ENCODE results near the gene LDLR.
A peak's percentile ranks its signal among the peaks of the same experiment; 100 is the strongest.
"Not testable (repeated sequence)": the region's sequence is repeated elsewhere in the genome, so short reads cannot be mapped to it uniquely, and the experiment has no call there.

Gene LDLR

GRCh38 chr19:11115895-11116446, 26.7 kb downstream of the LDLR start:
- Histone ChIP-seq H3K9me3 (ENCODE audit: control insufficient read depth in 2 of 2, low read length in 2 of 2) (no peaks in the 10 kb centered on the region), H3K27me3 (ENCODE audit: control insufficient read depth in 2 of 2, insufficient read depth in 2 of 2, low read length in 2 of 2) (no peaks in the 10 kb centered on the region), H3K27ac (ENCODE audit: low read depth in 2 of 2, low read length in 2 of 2) (no peak overlapping the region), H3K36me3 (ENCODE audit: control insufficient read depth in 2 of 2, insufficient read depth in 2 of 2, low read length in 2 of 2) (peaks cover 61% of the 10 kb centered on the region in 2 donors), H3K4me1 (ENCODE audit: control insufficient read depth in 2 of 2, insufficient read depth in 2 of 2, low read length in 2 of 2) (no peaks in the 10 kb centered on the region), H3K9ac (ENCODE audit: low read depth in 1 of 2, low read length in 2 of 2) (no peak overlapping the region), H3K4me3 (ENCODE audit: low read length in 2 of 2) (no peak overlapping the region)

DNA sequence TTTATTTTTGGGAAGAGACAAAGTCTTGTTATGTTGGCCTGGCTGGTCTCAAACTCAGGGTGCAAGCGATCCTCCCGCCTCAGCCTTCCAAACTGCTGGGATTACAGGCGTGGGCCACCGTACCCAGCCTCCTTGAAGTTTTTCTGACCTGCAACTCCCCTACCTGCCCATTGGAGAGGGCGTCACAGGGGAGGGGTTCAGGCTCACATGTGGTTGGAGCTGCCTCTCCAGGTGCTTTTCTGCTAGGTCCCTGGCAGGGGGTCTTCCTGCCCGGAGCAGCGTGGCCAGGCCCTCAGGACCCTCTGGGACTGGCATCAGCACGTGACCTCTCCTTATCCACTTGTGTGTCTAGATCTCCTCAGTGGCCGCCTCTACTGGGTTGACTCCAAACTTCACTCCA, 27.2 kb downstream of the LDLR start:
- peaks cover 57 to 58% of the 10 kb centered on the region in 2 donors for H3K36me3 ChIP-seq (ENCODE audit: control insufficient read depth in 2 of 2, insufficient read depth in 2 of 2, low read length in 2 of 2)
- no peak overlapping the region for H3K4me3 ChIP-seq (ENCODE audit: low read length in 2 of 2)

GRCh38 chr19:11121963-11122362, 32.7 kb downstream of the LDLR start:
- H3K36me3 ChIP-seq (ENCODE audit: control insufficient read depth in 2 of 2, insufficient read depth in 2 of 2, low read length in 2 of 2), result peaks cover 37 to 38% of the 10 kb centered on the region in 2 donors
- H3K4me3 ChIP-seq (ENCODE audit: low read length in 2 of 2); H3K4me1 ChIP-seq (ENCODE audit: control insufficient read depth in 2 of 2, insufficient read depth in 2 of 2, low read length in 2 of 2); H3K27me3 ChIP-seq (ENCODE audit: control insufficient read depth in 2 of 2, insufficient read depth in 2 of 2, low read length in 2 of 2); H3K27ac ChIP-seq (ENCODE audit: low read depth in 2 of 2, low read length in 2 of 2); H3K9me3 ChIP-seq (ENCODE audit: control insufficient read depth in 2 of 2, low read length in 2 of 2); H3K9ac ChIP-seq (ENCODE audit: low read depth in 1 of 2, low read length in 2 of 2): not testable (repeated sequence)

More for the DNA sequence above, 27.2 kb downstream of the LDLR start:
- H3K4me1 ChIP-seq (ENCODE audit: control insufficient read depth in 2 of 2, insufficient read depth in 2 of 2, low read length in 2 of 2), result no peaks in the 10 kb centered on the region
- no peaks in the 10 kb centered on the region for H3K27me3 ChIP-seq (ENCODE audit: control insufficient read depth in 2 of 2, insufficient read depth in 2 of 2, low read length in 2 of 2)
- H3K9ac ChIP-seq (ENCODE audit: low read depth in 1 of 2, low read length in 2 of 2), result no peak overlapping the region
- no peak overlapping the region for H3K27ac ChIP-seq (ENCODE audit: low read depth in 2 of 2, low read length in 2 of 2)
- no peaks in the 10 kb centered on the region for H3K9me3 ChIP-seq (ENCODE audit: control insufficient read depth in 2 of 2, low read length in 2 of 2)

- Histone ChIP-seq H3K4me1 (ENCODE audit: control insufficient read depth in 2 of 2, insufficient read depth in 2 of 2, low read length in 2 of 2) (no peaks in the 10 kb centered on the region), H3K27me3 (ENCODE audit: control insufficient read depth in 2 of 2, insufficient read depth in 2 of 2, low read length in 2 of 2) (no peaks in the 10 kb centered on the region), H3K4me3 (ENCODE audit: low read length in 2 of 2) (no peak overlapping the region), H3K36me3 (ENCODE audit: control insufficient read depth in 2 of 2, insufficient read depth in 2 of 2, low read length in 2 of 2) (peaks cover 33 to 38% of the 10 kb centered on the region in 2 donors), H3K9me3 (ENCODE audit: control insufficient read depth in 2 of 2, low read length in 2 of 2) (no peaks in the 10 kb centered on the region), H3K27ac (ENCODE audit: low read depth in 2 of 2, low read length in 2 of 2) (no peak overlapping the region), H3K9ac (ENCODE audit: low read depth in 1 of 2, low read length in 2 of 2) (no peak overlapping the region)
Measured at GRCh38 chr19:11123114-11123513, 33.9 kb downstream of the LDLR start.

DNA sequence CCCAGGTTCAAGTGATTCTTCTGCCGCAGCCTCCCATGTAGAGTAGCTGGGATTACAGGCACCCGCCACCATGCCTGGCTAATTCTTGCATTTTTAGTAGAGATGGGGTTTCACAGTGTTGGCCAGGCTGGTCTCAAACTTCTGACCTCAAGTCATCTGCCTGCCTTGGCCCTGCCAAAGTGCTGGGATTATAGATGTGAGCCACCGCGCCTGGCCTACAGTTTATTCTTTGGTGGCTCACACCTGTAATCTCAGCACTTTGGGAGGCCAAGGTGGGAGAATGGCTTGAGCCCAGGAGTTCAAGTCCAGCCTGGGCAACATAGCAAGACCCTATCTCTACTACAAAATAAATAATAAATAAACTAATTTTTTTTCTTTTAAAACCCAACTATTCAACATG, 34.9 kb downstream of the LDLR start:
- H3K9me3 ChIP-seq (ENCODE audit: control insufficient read depth in 2 of 2, low read length in 2 of 2); H3K27ac ChIP-seq (ENCODE audit: low read depth in 2 of 2, low read length in 2 of 2); H3K9ac ChIP-seq (ENCODE audit: low read depth in 1 of 2, low read length in 2 of 2); H3K27me3 ChIP-seq (ENCODE audit: control insufficient read depth in 2 of 2, insufficient read depth in 2 of 2, low read length in 2 of 2); H3K4me1 ChIP-seq (ENCODE audit: control insufficient read depth in 2 of 2, insufficient read depth in 2 of 2, low read length in 2 of 2); H3K4me3 ChIP-seq (ENCODE audit: low read length in 2 of 2): not testable (repeated sequence)
- peaks cover 34 to 35% of the 10 kb centered on the region in 2 donors for H3K36me3 ChIP-seq (ENCODE audit: control insufficient read depth in 2 of 2, insufficient read depth in 2 of 2, low read length in 2 of 2)

DNA sequence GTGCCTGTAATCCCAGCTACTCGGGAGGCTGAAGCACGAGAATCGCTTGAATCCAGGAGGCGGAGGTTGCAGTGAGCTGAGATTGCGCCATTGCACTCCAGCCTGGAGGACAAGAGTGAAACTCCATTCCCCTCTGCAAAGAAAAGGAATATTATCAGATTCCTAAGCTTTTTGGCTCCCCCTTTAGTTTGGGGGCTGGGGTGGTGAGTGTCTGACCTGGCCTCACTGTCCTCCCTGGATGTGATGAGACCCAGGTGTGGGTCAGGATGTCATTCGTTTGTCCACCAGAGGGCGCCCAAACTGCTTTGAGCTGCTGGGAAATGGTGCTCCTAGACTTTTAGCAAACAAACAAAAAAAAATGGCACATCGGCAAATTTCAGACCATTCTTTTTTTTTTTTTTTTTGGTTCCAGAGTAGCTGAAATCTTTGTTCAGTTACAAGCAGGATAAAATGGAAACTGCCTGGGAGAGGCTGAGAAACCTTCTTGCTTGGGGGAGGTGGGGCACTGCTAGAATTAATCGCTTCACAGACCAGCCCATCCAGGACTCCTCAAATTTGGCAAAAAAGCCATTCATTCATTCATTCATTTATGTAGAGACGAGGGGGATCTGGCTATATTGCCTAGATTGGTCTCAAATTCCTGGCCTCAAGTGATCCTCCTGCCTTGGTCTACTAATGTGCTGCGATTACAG, 36.9 kb downstream of the LDLR start:
- Histone ChIP-seq H3K4me3 (ENCODE audit: low read length in 2 of 2) (no peak overlapping the region), H3K36me3 (ENCODE audit: control insufficient read depth in 2 of 2, insufficient read depth in 2 of 2, low read length in 2 of 2) (peaks cover 35 to 36% of the 10 kb centered on the region in 2 donors), H3K4me1 (ENCODE audit: control insufficient read depth in 2 of 2, insufficient read depth in 2 of 2, low read length in 2 of 2) (peaks cover 3% of the 10 kb centered on the region in 2 donors), H3K9ac (ENCODE audit: low read depth in 1 of 2, low read length in 2 of 2) (no peak overlapping the region), H3K27me3 (ENCODE audit: control insufficient read depth in 2 of 2, insufficient read depth in 2 of 2, low read length in 2 of 2) (no peaks in the 10 kb centered on the region), H3K27ac (ENCODE audit: low read depth in 2 of 2, low read length in 2 of 2) (no peak overlapping the region), H3K9me3 (ENCODE audit: control insufficient read depth in 2 of 2, low read length in 2 of 2) (no peaks in the 10 kb centered on the region)

GRCh38 chr19:11127905-11128304, 38.6 kb downstream of the LDLR start:
- H3K4me1 ChIP-seq (ENCODE audit: control insufficient read depth in 2 of 2, insufficient read depth in 2 of 2, low read length in 2 of 2), result peaks cover 3% of the 10 kb centered on the region in 2 donors
- H3K36me3 ChIP-seq (ENCODE audit: control insufficient read depth in 2 of 2, insufficient read depth in 2 of 2, low read length in 2 of 2), result peaks cover 43 to 49% of the 10 kb centered on the region in 2 donors
- H3K4me3 ChIP-seq (ENCODE audit: low read length in 2 of 2), result no peak overlapping the region
- no peaks in the 10 kb centered on the region for H3K9me3 ChIP-seq (ENCODE audit: control insufficient read depth in 2 of 2, low read length in 2 of 2)
- no peak overlapping the region for H3K27ac ChIP-seq (ENCODE audit: low read depth in 2 of 2, low read length in 2 of 2)
- H3K9ac ChIP-seq (ENCODE audit: low read depth in 1 of 2, low read length in 2 of 2), result no peak overlapping the region
- no peaks in the 10 kb centered on the region for H3K27me3 ChIP-seq (ENCODE audit: control insufficient read depth in 2 of 2, insufficient read depth in 2 of 2, low read length in 2 of 2)

DNA sequence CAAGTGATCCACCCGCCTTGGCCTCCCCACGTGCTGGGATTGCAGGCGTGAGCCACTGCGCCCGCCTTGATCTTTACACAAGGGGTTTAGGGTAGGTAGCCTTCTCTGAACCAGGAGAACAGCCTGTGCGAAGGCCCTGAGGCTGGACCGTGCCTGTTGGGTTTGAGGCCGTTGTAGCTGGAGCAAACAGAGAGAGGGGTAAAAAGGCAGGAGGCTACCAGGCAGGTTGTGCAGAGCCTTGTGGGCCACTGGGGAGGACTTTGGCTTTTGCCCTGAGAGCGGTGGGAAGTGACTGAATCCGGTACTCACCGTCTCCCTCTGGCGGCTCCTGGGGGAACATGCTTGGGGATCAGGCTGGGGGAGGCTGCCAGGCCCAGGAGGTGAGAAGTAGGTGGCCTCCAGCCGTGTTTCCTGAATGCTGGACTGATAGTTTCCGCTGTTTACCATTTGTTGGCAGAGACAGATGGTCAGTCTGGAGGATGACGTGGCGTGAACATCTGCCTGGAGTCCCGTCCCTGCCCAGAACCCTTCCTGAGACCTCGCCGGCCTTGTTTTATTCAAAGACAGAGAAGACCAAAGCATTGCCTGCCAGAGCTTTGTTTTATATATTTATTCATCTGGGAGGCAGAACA, 41.7 kb downstream of the LDLR start:
- Histone ChIP-seq H3K4me1 (ENCODE audit: control insufficient read depth in 2 of 2, insufficient read depth in 2 of 2, low read length in 2 of 2) (peaks cover 3% of the 10 kb centered on the region in 2 donors), H3K36me3 (ENCODE audit: control insufficient read depth in 2 of 2, insufficient read depth in 2 of 2, low read length in 2 of 2) (peaks cover 37 to 42% of the 10 kb centered on the region in 2 donors), H3K9ac (ENCODE audit: low read depth in 1 of 2, low read length in 2 of 2) (peak overlapping the region in 1 of 2 donors; percentile 24), H3K27ac (ENCODE audit: low read depth in 2 of 2, low read length in 2 of 2) (peak overlapping the region in 1 of 2 donors; percentile 52), H3K4me3 (ENCODE audit: low read length in 2 of 2) (no peak overlapping the region), H3K9me3 (ENCODE audit: control insufficient read depth in 2 of 2, low read length in 2 of 2) (no peaks in the 10 kb centered on the region), H3K27me3 (ENCODE audit: control insufficient read depth in 2 of 2, insufficient read depth in 2 of 2, low read length in 2 of 2) (no peaks in the 10 kb centered on the region)

DNA sequence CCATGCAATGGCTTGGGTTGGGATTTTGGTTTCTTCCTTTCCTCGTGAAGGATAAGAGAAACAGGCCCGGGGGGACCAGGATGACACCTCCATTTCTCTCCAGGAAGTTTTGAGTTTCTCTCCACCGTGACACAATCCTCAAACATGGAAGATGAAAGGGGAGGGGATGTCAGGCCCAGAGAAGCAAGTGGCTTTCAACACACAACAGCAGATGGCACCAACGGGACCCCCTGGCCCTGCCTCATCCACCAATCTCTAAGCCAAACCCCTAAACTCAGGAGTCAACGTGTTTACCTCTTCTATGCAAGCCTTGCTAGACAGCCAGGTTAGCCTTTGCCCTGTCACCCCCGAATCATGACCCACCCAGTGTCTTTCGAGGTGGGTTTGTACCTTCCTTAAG, 42.2 kb downstream of the LDLR start:
- Histone ChIP-seq H3K27me3 (ENCODE audit: control insufficient read depth in 2 of 2, insufficient read depth in 2 of 2, low read length in 2 of 2) (no peaks in the 10 kb centered on the region), H3K4me1 (ENCODE audit: control insufficient read depth in 2 of 2, insufficient read depth in 2 of 2, low read length in 2 of 2) (peaks cover 3% of the 10 kb centered on the region in 2 donors), H3K9ac (ENCODE audit: low read depth in 1 of 2, low read length in 2 of 2) (no peak overlapping the region), H3K36me3 (ENCODE audit: control insufficient read depth in 2 of 2, insufficient read depth in 2 of 2, low read length in 2 of 2) (peaks cover 34 to 40% of the 10 kb centered on the region in 2 donors), H3K4me3 (ENCODE audit: low read length in 2 of 2) (no peak overlapping the region), H3K27ac (ENCODE audit: low read depth in 2 of 2, low read length in 2 of 2) (peak overlapping the region in 1 of 2 donors; percentile 52), H3K9me3 (ENCODE audit: control insufficient read depth in 2 of 2, low read length in 2 of 2) (no peaks in the 10 kb centered on the region)

- Histone ChIP-seq H3K9me3 (ENCODE audit: control insufficient read depth in 2 of 2, low read length in 2 of 2) (no peaks in the 10 kb centered on the region), H3K27ac (ENCODE audit: low read depth in 2 of 2, low read length in 2 of 2) (no peak overlapping the region), H3K27me3 (ENCODE audit: control insufficient read depth in 2 of 2, insufficient read depth in 2 of 2, low read length in 2 of 2) (peaks cover 0 to 3% of the 10 kb centered on the region in 2 donors), H3K4me1 (ENCODE audit: control insufficient read depth in 2 of 2, insufficient read depth in 2 of 2, low read length in 2 of 2) (peaks cover 8 to 22% of the 10 kb centered on the region in 2 donors), H3K4me3 (ENCODE audit: low read length in 2 of 2) (no peak overlapping the region), H3K9ac (ENCODE audit: low read depth in 1 of 2, low read length in 2 of 2) (no peak overlapping the region), H3K36me3 (ENCODE audit: control insufficient read depth in 2 of 2, insufficient read depth in 2 of 2, low read length in 2 of 2) (peaks cover 7 to 13% of the 10 kb centered on the region in 2 donors)
Measured at GRCh38 chr19:11136400-11137101, 47.3 kb downstream of the LDLR start.
